Measurements from ENCODE around the gene FBXW11. TPM values are rescaled to one million over a fixed set of nuclear protein-coding genes. Genes with fewer than 3 reads are reported as not detected.

Gene FBXW11
- total RNA-seq, 2 donors from 2014 or later = 29.0 to 64.6 TPM

DNA sequence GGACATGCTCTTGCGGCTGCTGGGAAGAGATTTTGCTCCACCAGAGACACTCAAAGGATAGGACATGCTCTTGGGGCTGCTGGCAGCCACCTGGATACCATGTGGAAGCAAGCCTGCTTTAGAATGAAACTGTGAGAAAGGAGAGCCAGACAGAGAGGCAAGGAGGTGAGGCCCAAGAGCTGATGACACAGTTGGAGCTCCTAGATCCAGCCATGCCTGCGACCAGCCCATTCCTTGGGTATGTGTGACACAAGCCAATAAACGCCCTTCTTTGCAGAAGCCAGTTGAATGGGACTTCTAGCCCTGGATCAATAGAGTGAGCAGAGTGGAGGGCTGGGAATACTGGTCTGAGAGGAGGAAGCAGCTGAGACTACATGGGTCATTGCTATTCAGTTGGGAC is 151.2 kb downstream of the FBXW11 start:
- H3K27ac ChIP-seq = no peak overlapping the region
- H3K4me3 ChIP-seq = no peak overlapping the region
- DNase-seq (no peak), ATAC-seq (no peak)
- no peaks in the 10 kb centered on the region for H3K27me3 ChIP-seq
- intact Hi-C loops (cut with DNase I) = no loop called here
- H3K4me1 ChIP-seq = no peaks in the 10 kb centered on the region
- WGBS, 2 donors = 95% methylated on average over 3 of the region's 3 CpGs
- no peaks in the 10 kb centered on the region for H3K9me3 ChIP-seq
- no peak for TF ChIP-seq POLR2A (IDR thresholded peaks at IDR 0.05)
- TF ChIP-seq, protein P1, sequence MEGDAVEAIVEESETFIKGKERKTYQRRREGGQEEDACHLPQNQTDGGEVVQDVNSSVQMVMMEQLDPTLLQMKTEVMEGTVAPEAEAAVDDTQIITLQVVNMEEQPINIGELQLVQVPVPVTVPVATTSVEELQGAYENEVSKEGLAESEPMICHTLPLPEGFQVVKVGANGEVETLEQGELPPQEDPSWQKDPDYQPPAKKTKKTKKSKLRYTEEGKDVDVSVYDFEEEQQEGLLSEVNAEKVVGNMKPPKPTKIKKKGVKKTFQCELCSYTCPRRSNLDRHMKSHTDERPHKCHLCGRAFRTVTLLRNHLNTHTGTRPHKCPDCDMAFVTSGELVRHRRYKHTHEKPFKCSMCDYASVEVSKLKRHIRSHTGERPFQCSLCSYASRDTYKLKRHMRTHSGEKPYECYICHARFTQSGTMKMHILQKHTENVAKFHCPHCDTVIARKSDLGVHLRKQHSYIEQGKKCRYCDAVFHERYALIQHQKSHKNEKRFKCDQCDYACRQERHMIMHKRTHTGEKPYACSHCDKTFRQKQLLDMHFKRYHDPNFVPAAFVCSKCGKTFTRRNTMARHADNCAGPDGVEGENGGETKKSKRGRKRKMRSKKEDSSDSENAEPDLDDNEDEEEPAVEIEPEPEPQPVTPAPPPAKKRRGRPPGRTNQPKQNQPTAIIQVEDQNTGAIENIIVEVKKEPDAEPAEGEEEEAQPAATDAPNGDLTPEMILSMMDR (IDR thresholded peaks at IDR 0.05) = no peak
- H3K36me3 ChIP-seq (replicated peaks in 1 of 2; ENCODE audit: insufficient read depth in 1 of 2, low read depth in 2 of 2) = no peaks in the 10 kb centered on the region

DNA sequence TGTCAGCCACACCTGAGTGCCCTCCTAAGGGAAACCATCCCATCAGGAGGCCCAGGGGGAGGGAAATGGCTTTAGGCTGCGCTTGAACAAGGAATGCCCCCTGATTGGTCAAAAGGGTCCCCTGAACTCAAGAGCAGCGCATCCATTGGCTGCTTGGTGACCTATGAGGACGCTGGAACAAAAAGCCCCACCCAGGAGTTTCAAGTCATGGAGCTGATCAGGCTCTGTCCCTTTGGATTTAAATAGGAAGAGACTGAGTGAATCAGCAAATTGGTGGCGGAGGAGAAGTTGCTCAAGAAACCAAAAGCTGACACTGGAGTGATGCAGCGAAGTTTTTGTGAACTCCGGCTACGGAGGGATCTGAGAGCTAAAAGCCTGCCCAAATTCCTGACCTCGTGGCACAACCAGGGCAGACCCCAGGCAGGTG is 154.2 kb downstream of the FBXW11 start:
- intact Hi-C loops (cut with DNase I) = no loop called here
- no peaks in the 10 kb centered on the region for H3K27me3 ChIP-seq
- DNase-seq (no peak), ATAC-seq (no peak)
- H3K4me3 ChIP-seq = no peak overlapping the region
- WGBS, 2 donors = 81 to 89% methylated on average over 7 to 8 of the region's 8 CpGs
- no peaks in the 10 kb centered on the region for H3K36me3 ChIP-seq (replicated peaks in 1 of 2; ENCODE audit: insufficient read depth in 1 of 2, low read depth in 2 of 2)
- H3K27ac ChIP-seq = no peak overlapping the region
- TF ChIP-seq, protein P1 (IDR thresholded peaks at IDR 0.05) = no peak
- no peak for TF ChIP-seq POLR2A (IDR thresholded peaks at IDR 0.05)
- H3K4me1 ChIP-seq = no peaks in the 10 kb centered on the region
- no peaks in the 10 kb centered on the region for H3K9me3 ChIP-seq

GRCh38 chr5:171851251-171851650 is 155.2 kb downstream of the FBXW11 start:
- H3K27ac ChIP-seq = no peak overlapping the region
- DNase-seq (no peak), ATAC-seq (no peak)
- H3K4me3 ChIP-seq = no peak overlapping the region
- no peaks in the 10 kb centered on the region for H3K36me3 ChIP-seq (replicated peaks in 1 of 2; ENCODE audit: insufficient read depth in 1 of 2, low read depth in 2 of 2)
- intact Hi-C loops (cut with DNase I) = no loop called here
- TF ChIP-seq, protein P1 (IDR thresholded peaks at IDR 0.05) = no peak
- TF ChIP-seq POLR2A (IDR thresholded peaks at IDR 0.05) = no peak
- H3K9me3 ChIP-seq = no peaks in the 10 kb centered on the region
- no peaks in the 10 kb centered on the region for H3K4me1 ChIP-seq
- H3K27me3 ChIP-seq = no peaks in the 10 kb centered on the region
- 37 to 48% methylated on average over 1 of the region's 1 CpG for WGBS, 2 donors

- Histone ChIP-seq H3K4me3 (no peak overlapping the region), H3K4me1 (no peaks in the 10 kb centered on the region), H3K36me3 (replicated peaks in 1 of 2; ENCODE audit: insufficient read depth in 1 of 2, low read depth in 2 of 2) (no peaks in the 10 kb centered on the region), H3K27ac (no peak overlapping the region), H3K9me3 (no peaks in the 10 kb centered on the region), H3K27me3 (no peaks in the 10 kb centered on the region)
- WGBS, 2 donors = 72 to 79% methylated on average over 9 of the region's 9 CpGs
- ATAC-seq (no peak), DNase-seq (no peak)
- intact Hi-C loops (cut with DNase I) = no loop called here
- TF ChIP-seq POLR2A (IDR thresholded peaks at IDR 0.05) = no peak
- TF ChIP-seq, protein P1 (IDR thresholded peaks at IDR 0.05) = no peak
Observed at GRCh38 chr5:171850324-171850947, 156.0 kb downstream of the FBXW11 start.

Measured in body of pancreas (tissue), 4 donors.